Activated naive CD8-positive, alpha-beta T cell treated with anti-CD3 and anti-CD28 coated beads, Interleukin-2, amount 10 ng/mL, durations not matched to agents 7 days and 5 days (primary cell): ENCODE measurements around the gene DDO. TPM values are rescaled to one million over a fixed set of nuclear protein-coding genes. Genes with fewer than 3 reads are reported as not detected.

Experiments used
- ATAC-seq: fragments of 150-1000 bp; cut with Tn5 transposase; one replicate; pipeline ENCODE4 v1.10.0; 2021; ENCODE audit warnings: low read depth, moderate library complexity
- POLR2A ChIA-PET: fragments of 350-600 bp; sonication (Branson Sonifier 250); formaldehyde crosslinking; loops from one replicate; lab custom pipeline; 2021; ENCODE audit warnings: antibody characterized with exemption; lab: Charles Lee
- DNase-seq: peaks from one replicate; pipeline ENCODE4 v3.0.0; 2021
- H3K27ac Mint-ChIP-seq: one replicate; pipeline ENCODE4 v1.8.0; 2022; ENCODE audit warnings: mild to moderate bottlenecking, mixed read lengths
- H3K27me3 Mint-ChIP-seq: one replicate; pipeline ENCODE4 v1.8.0; 2022; ENCODE audit warnings: mild to moderate bottlenecking, moderate library complexity, mixed read lengths
- H3K36me3 Mint-ChIP-seq: one replicate; pipeline ENCODE4 v1.8.0; 2021; ENCODE audit warnings: mild to moderate bottlenecking, mixed read lengths
- H3K4me1 Mint-ChIP-seq: one replicate; pipeline ENCODE4 v1.8.0; 2021; ENCODE audit warnings: mixed read lengths
- H3K4me3 Mint-ChIP-seq: one replicate; pipeline ENCODE4 v1.8.0; 2022; ENCODE audit warnings: mild to moderate bottlenecking, moderate library complexity, mixed read lengths
- H3K9me3 Mint-ChIP-seq: one replicate; pipeline ENCODE4 v1.8.0; 2021; ENCODE audit warnings: mixed read lengths
- total RNA-seq, 2 experiments: library from RNA; stranded (reverse); gene quantifications; one replicate each; pipeline ENCODE4 v1.2.3, GENCODE V29; 2021

DDO gene
- total RNA-seq, 2 experiments from 2014 or later, result not detected

GRCh38 chr6:110408901-110409300 lies 6.5 kb downstream of the DDO start:
- Mint-ChIP-seq H3K27ac (no peak overlapping the region), H3K4me1 (no peaks in the 10 kb centered on the region), H3K27me3 (peaks cover 3% of the 10 kb centered on the region), H3K36me3 (no peaks in the 10 kb centered on the region), H3K4me3 (no peak overlapping the region), H3K9me3 (no peaks in the 10 kb centered on the region)
- DNase-seq, result no peak
- no peak for ATAC-seq
- POLR2A ChIA-PET, result no interaction called here

GRCh38 chr6:110404607-110405006 lies 10.8 kb downstream of the DDO start:
- H3K27me3 Mint-ChIP-seq, result peaks cover 3% of the 10 kb centered on the region
- no peak overlapping the region for H3K4me3 Mint-ChIP-seq
- no peaks in the 10 kb centered on the region for H3K36me3 Mint-ChIP-seq
- ATAC-seq, result no peak
- H3K27ac Mint-ChIP-seq, result no peak overlapping the region
- POLR2A ChIA-PET, result no interaction called here
- no peaks in the 10 kb centered on the region for H3K4me1 Mint-ChIP-seq
- H3K9me3 Mint-ChIP-seq, result no peaks in the 10 kb centered on the region
- no peak for DNase-seq

GRCh38 chr6:110401585-110402176 lies 13.7 kb downstream of the DDO start:
- peaks cover 3% of the 10 kb centered on the region for H3K4me1 Mint-ChIP-seq
- POLR2A ChIA-PET, result no interaction called here
- H3K36me3 Mint-ChIP-seq, result no peaks in the 10 kb centered on the region
- H3K27ac Mint-ChIP-seq, result no peak overlapping the region
- DNase-seq (no peak), ATAC-seq (no peak)
- H3K27me3 Mint-ChIP-seq, result peaks cover 3% of the 10 kb centered on the region
- no peaks in the 10 kb centered on the region for H3K9me3 Mint-ChIP-seq
- no peak overlapping the region for H3K4me3 Mint-ChIP-seq

GRCh38 chr6:110400208-110400607 lies 15.2 kb downstream of the DDO start:
- Mint-ChIP-seq H3K27me3 (peaks cover 3% of the 10 kb centered on the region), H3K27ac (no peak overlapping the region), H3K4me1 (peaks cover 3% of the 10 kb centered on the region), H3K9me3 (no peaks in the 10 kb centered on the region), H3K36me3 (no peaks in the 10 kb centered on the region), H3K4me3 (no peak overlapping the region)
- ATAC-seq (no peak), DNase-seq (no peak)
- POLR2A ChIA-PET, result no interaction called here

- POLR2A ChIA-PET, result no interaction called here
- no peak overlapping the region for H3K27ac Mint-ChIP-seq
These were observed 15.9 kb downstream of the DDO start for GRCh38 chr6:110399219-110400071.

GRCh38 chr6:110398778-110399177 lies 16.6 kb downstream of the DDO start:
- DNase-seq (no peak), ATAC-seq (no peak)
- Mint-ChIP-seq H3K4me1 (peaks cover 3% of the 10 kb centered on the region), H3K27me3 (peaks cover 3% of the 10 kb centered on the region), H3K4me3 (no peak overlapping the region), H3K27ac (no peak overlapping the region), H3K36me3 (no peaks in the 10 kb centered on the region), H3K9me3 (no peaks in the 10 kb centered on the region)
- POLR2A ChIA-PET, result no interaction called here

More at GRCh38 chr6:110399219-110400071, 15.9 kb downstream of the DDO start:
- peaks cover 3% of the 10 kb centered on the region for H3K4me1 Mint-ChIP-seq
- no peak for ATAC-seq
- no peak for DNase-seq
- no peaks in the 10 kb centered on the region for H3K36me3 Mint-ChIP-seq
- peaks cover 3% of the 10 kb centered on the region for H3K27me3 Mint-ChIP-seq
- no peaks in the 10 kb centered on the region for H3K9me3 Mint-ChIP-seq
- no peak overlapping the region for H3K4me3 Mint-ChIP-seq

GRCh38 chr6:110395221-110395620 lies 20.2 kb downstream of the DDO start:
- Mint-ChIP-seq H3K4me3 (no peak overlapping the region), H3K4me1 (peaks cover 8% of the 10 kb centered on the region), H3K9me3 (no peaks in the 10 kb centered on the region), H3K27ac (no peak overlapping the region), H3K36me3 (no peaks in the 10 kb centered on the region), H3K27me3 (no peaks in the 10 kb centered on the region)
- ATAC-seq (no peak), DNase-seq (no peak)
- POLR2A ChIA-PET, result no interaction called here

- ATAC-seq (no peak), DNase-seq (no peak)
- Mint-ChIP-seq H3K27ac (no peak overlapping the region), H3K4me1 (peaks cover 16% of the 10 kb centered on the region), H3K9me3 (no peaks in the 10 kb centered on the region), H3K27me3 (no peaks in the 10 kb centered on the region), H3K4me3 (no peak overlapping the region), H3K36me3 (no peaks in the 10 kb centered on the region)
- POLR2A ChIA-PET, result no interaction called here
These were observed 21.0 kb downstream of the DDO start for GRCh38 chr6:110394409-110394808.

- Mint-ChIP-seq H3K36me3 (peaks cover 1% of the 10 kb centered on the region), H3K4me3 (no peak overlapping the region), H3K27me3 (no peaks in the 10 kb centered on the region), H3K4me1 (peaks cover 15% of the 10 kb centered on the region), H3K9me3 (no peaks in the 10 kb centered on the region), H3K27ac (no peak overlapping the region)
- POLR2A ChIA-PET, result no interaction called here
- no peak for DNase-seq
- ATAC-seq, result no peak
These were observed 22.6 kb downstream of the DDO start for GRCh38 chr6:110392727-110393126.

GRCh38 chr6:110390404-110390803 lies 25.0 kb downstream of the DDO start:
- POLR2A ChIA-PET, result interaction anchor here (1.1 to 2.8 kb wide), 3 partner anchors 24 to 351 kb away, joined by 4 to 17 read pairs (median 15); partner anchors contain the start of genes CDC40 and WASF1
- peaks cover 1% of the 10 kb centered on the region for H3K36me3 Mint-ChIP-seq
- H3K4me3 Mint-ChIP-seq, result peak overlapping the region; percentile 23
- DNase-seq (no peak), ATAC-seq (peak; percentile 39)
- peaks cover 15% of the 10 kb centered on the region for H3K4me1 Mint-ChIP-seq
- H3K9me3 Mint-ChIP-seq, result no peaks in the 10 kb centered on the region
- H3K27ac Mint-ChIP-seq, result peak overlapping the region; percentile 84
- H3K27me3 Mint-ChIP-seq, result no peaks in the 10 kb centered on the region

GRCh38 chr6:110389689-110390382 lies 25.5 kb downstream of the DDO start:
- Mint-ChIP-seq H3K27ac (peak overlapping the region; percentile 84), H3K27me3 (no peaks in the 10 kb centered on the region), H3K4me3 (peak overlapping the region; percentile 59), H3K9me3 (no peaks in the 10 kb centered on the region), H3K4me1 (peaks cover 15% of the 10 kb centered on the region), H3K36me3 (peaks cover 1% of the 10 kb centered on the region)
- POLR2A ChIA-PET, result interaction anchor here (1.1 to 2.8 kb wide), 3 partner anchors 24 to 350 kb away, joined by 4 to 17 read pairs (median 15); partner anchors contain the start of genes CDC40 and WASF1
- ATAC-seq (peak; percentile 26), DNase-seq (no peak)

GRCh38 chr6:110387986-110388385 lies 27.4 kb downstream of the DDO start:
- ATAC-seq, result no peak
- DNase-seq, result no peak
- no peaks in the 10 kb centered on the region for H3K9me3 Mint-ChIP-seq
- H3K4me1 Mint-ChIP-seq, result peaks cover 15% of the 10 kb centered on the region
- H3K4me3 Mint-ChIP-seq, result no peak overlapping the region
- H3K36me3 Mint-ChIP-seq, result peaks cover 1% of the 10 kb centered on the region
- POLR2A ChIA-PET, result no interaction called here
- no peaks in the 10 kb centered on the region for H3K27me3 Mint-ChIP-seq
- H3K27ac Mint-ChIP-seq, result no peak overlapping the region

GRCh38 chr6:110385458-110385863 lies 29.9 kb downstream of the DDO start:
- Mint-ChIP-seq H3K4me3 (no peak overlapping the region), H3K9me3 (peaks cover 2% of the 10 kb centered on the region), H3K4me1 (peaks cover 12% of the 10 kb centered on the region), H3K27me3 (peaks cover 5% of the 10 kb centered on the region), H3K36me3 (peaks cover 1% of the 10 kb centered on the region), H3K27ac (no peak overlapping the region)
- POLR2A ChIA-PET, result no interaction called here
- DNase-seq, result no peak
- no peak for ATAC-seq
